Muscle layer of colon (tissue), 2 donors: Measurements from ENCODE around the gene AP3S1.
"Not testable (repeated sequence)": the region's sequence is repeated elsewhere in the genome, so short reads cannot be mapped to it uniquely, and the experiment has no call there.

ENCODE experiments used
- H3K27ac ChIP-seq: one replicate; pipeline ENCODE4 v1.7.0; 2013; ENCODE audit warnings: low read depth, mild to moderate bottlenecking, low read length, moderate library complexity
- H3K27me3 ChIP-seq, 2 donors: one replicate each; pipeline ENCODE4 v1.7.0; 2013; ENCODE audit warnings: low read length in 2 of 2, mild to moderate bottlenecking in 2 of 2; ENCODE audit not compliant: insufficient read depth in 2 of 2, control insufficient read depth in 1 of 2
- H3K36me3 ChIP-seq: one replicate; pipeline ENCODE4 v1.7.0; 2013; ENCODE audit warnings: mild to moderate bottlenecking, low read length; ENCODE audit not compliant: insufficient read depth
- H3K4me1 ChIP-seq: one replicate; pipeline ENCODE4 v1.7.0; 2013; ENCODE audit warnings: mild to moderate bottlenecking, low read length; ENCODE audit not compliant: insufficient read depth
- H3K4me3 ChIP-seq, 2 donors: one replicate each; pipeline ENCODE4 v1.7.0; 2013; ENCODE audit warnings: low read length in 2 of 2, low read depth in 1 of 2, mild to moderate bottlenecking in 1 of 2, moderate library complexity in 1 of 2
- H3K9ac ChIP-seq: one replicate; pipeline ENCODE4 v1.7.0; 2013; ENCODE audit warnings: low read length
- H3K9me3 ChIP-seq: one replicate; pipeline ENCODE4 v1.7.0; 2013; ENCODE audit warnings: mild to moderate bottlenecking, low read length
- donor health status: abdominal sarcoma.
- donor health status: Adenocarcinoma of cecum.

AP3S1 gene

DNA sequence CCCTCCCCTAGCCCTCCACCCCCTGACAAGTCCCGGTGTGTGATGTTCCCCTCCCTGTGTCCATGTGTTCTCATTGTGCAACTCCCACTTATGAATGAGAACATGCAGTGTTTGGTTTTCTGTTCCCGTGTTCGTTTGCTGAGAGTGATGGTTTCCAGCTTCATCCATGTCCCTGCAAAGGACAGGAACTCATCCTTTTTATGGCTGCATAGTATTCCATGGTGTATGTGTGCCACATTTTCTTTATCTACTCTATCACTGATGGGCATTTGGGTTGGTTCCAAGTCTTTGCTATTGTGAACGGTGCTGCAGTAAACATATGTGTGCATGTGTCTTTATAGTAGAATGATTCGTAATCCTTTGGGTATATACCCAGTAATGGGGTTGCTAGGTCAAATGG lies 35.6 kb downstream of the AP3S1 start:
- H3K9ac ChIP-seq, H3K27me3 ChIP-seq, H3K36me3 ChIP-seq, H3K27ac ChIP-seq, H3K4me1 ChIP-seq, H3K9me3 ChIP-seq, H3K4me3 ChIP-seq: not testable (repeated sequence)

DNA sequence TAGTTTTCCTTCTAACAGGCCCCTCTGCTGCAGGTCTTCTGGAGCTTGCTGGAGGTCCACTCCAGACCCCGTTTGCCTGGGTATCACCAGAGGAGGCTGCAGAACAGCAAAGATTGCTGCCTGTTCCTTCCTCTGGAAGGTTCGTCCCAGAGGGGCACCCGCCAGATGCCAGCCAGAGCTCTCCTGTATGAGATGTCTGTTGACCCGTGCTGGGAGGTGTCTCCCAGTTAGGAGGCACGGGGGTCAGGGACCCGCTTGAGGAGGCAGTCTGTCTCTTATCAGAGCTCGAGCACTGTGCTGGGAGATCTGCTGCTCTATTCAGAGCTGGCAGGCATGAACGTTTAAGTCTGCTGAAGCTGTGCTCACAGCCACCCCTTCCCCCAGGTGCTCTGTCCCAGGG lies 40.7 kb downstream of the AP3S1 start:
- H3K27ac ChIP-seq, H3K36me3 ChIP-seq, H3K9ac ChIP-seq, H3K4me3 ChIP-seq, H3K4me1 ChIP-seq, H3K9me3 ChIP-seq, H3K27me3 ChIP-seq: not testable (repeated sequence)

DNA sequence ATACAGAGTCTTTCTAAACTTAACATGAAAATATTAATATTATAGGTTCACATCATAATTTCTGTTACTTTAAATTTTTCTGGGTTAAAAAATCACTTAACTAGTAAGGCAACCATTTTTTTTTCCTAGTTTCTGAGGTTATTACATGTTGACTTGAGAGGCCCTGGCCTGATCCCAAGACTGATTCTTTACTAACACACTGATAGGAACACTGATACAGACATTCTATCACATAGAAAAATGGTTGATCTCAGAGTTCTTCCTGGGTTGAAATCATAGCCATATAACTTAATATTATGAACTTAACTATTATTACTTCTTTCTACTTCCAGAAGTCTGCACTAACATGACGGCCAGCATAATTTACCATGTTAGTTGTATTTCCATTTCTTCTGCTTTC lies 43.0 kb downstream of the AP3S1 start:
- Histone ChIP-seq H3K27ac (no peak overlapping the region), H3K4me3 (no peak overlapping the region), H3K9ac (no peak overlapping the region), H3K9me3 (no peaks in the 10 kb centered on the region), H3K27me3 (no peaks in the 10 kb centered on the region), H3K36me3 (no peaks in the 10 kb centered on the region), H3K4me1 (no peaks in the 10 kb centered on the region)

DNA sequence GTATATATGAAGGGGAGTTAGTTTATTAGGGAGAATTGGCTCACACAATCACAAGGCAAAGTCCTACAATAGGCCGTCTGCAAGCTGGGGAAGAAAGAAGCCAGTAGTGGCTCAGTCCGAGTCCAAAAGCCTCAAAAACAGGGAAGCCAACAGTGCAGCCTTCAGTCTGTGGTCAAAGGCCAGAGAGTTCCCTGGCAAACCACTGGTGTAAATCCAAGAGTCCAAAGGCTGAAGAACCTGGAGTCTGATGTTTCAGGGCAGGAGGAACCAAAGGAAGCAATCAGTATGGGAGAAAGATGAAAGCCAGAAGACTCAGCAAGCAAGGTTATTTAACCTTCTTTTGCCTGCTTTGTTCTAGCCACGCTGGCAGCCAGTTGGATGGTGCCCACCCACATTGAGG lies 43.5 kb downstream of the AP3S1 start:
- H3K27ac ChIP-seq, H3K9me3 ChIP-seq, H3K36me3 ChIP-seq, H3K9ac ChIP-seq, H3K4me1 ChIP-seq, H3K27me3 ChIP-seq, H3K4me3 ChIP-seq: not testable (repeated sequence)

DNA sequence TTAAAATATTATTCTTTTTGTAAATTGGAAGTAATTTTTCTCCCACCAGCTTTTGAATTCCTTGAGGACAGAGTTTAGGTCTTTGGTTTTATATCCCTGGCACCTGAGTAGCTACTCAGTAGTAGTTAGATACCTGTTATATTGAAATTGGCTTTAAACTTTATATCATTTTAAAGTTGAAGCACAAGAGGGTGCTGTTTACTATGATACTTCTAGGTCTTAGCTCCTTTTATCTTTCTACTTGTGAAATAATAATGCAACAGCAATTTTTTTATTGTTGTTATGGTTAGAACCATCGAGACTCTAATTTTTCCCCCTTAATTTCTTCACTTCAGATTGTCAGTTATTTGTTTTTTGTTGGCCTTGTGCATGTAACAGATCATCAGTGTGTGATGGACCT lies 46.3 kb downstream of the AP3S1 start:
- Histone ChIP-seq H3K27ac (no peak overlapping the region), H3K27me3 (no peaks in the 10 kb centered on the region), H3K36me3 (no peaks in the 10 kb centered on the region), H3K9ac (no peak overlapping the region), H3K4me3 (no peak overlapping the region), H3K9me3 (no peaks in the 10 kb centered on the region), H3K4me1 (no peaks in the 10 kb centered on the region)

DNA sequence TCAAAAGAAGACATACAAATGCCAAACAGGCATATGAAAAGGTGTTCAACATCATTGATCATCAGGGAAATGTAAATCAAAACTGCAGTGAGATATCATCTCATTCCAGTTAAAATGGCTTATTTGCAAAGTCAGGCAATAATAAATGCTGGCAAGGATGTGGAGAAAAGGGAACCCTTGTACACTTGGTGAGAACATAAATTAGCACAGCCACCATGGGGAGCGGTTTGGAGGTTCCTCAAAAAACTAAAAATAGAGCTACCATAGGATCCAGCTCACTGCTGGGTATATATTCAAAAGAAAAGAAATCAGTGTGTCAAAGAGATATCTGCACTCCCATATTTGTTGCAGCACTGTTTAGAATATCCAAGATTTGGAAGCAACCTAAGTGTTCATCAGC lies 50.3 kb downstream of the AP3S1 start:
- Histone ChIP-seq H3K27me3 (no peaks in the 10 kb centered on the region), H3K9ac (no peak overlapping the region), H3K4me1 (no peaks in the 10 kb centered on the region), H3K27ac (no peak overlapping the region), H3K9me3 (no peaks in the 10 kb centered on the region), H3K4me3 (no peak overlapping the region), H3K36me3 (no peaks in the 10 kb centered on the region)

DNA sequence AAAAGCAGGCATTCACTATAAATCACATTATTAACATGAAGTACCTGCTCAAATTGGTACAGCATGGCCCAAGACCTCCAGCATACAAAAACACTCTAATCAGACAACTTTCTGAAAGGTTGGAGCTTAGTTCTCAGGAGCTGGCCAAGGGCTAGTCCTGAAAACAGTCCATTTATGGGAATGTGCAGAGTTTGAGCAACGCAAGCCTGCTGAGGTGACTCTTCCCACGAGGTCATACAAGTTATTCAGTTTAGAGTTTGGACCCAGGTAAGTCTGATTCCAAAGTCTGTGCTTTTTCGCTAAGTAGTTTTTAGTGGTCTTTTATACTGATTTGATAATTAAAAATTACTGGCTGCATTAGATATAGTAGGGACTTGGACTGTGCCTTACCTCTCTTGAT lies 52.6 kb downstream of the AP3S1 start:
- Histone ChIP-seq H3K27me3 (no peaks in the 10 kb centered on the region), H3K4me3 (no peak overlapping the region), H3K9ac (no peak overlapping the region)

DNA sequence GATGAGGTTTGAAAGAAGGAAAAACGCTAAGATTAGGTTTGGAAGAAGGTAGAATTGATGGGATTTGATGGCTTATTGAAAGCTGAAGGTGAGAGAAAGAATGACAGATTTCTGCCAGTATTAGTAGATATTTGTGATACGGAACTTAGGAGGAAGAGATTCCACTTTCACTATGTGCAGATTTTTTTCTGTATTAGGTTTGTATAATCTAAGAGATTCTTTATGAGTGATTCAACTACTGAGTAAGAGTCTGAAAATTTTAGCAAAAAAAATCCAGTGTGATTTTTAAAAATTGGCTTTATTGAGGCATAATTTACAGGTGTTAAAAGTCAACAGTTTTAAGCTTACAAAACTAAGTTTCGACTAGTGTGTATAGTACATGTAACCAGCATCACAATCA lies 54.1 kb downstream of the AP3S1 start:
- no peak overlapping the region for H3K4me3 ChIP-seq
- H3K27me3 ChIP-seq, result no peaks in the 10 kb centered on the region
- no peak overlapping the region for H3K9ac ChIP-seq
- H3K27ac ChIP-seq, result no peak overlapping the region
- H3K36me3 ChIP-seq, result no peaks in the 10 kb centered on the region
- H3K4me1 ChIP-seq, result no peaks in the 10 kb centered on the region
- H3K9me3 ChIP-seq, result no peaks in the 10 kb centered on the region

More for the DNA sequence above, 52.6 kb downstream of the AP3S1 start:
- no peaks in the 10 kb centered on the region for H3K4me1 ChIP-seq
- H3K36me3 ChIP-seq, result no peaks in the 10 kb centered on the region
- no peaks in the 10 kb centered on the region for H3K9me3 ChIP-seq
- H3K27ac ChIP-seq, result no peak overlapping the region

DNA sequence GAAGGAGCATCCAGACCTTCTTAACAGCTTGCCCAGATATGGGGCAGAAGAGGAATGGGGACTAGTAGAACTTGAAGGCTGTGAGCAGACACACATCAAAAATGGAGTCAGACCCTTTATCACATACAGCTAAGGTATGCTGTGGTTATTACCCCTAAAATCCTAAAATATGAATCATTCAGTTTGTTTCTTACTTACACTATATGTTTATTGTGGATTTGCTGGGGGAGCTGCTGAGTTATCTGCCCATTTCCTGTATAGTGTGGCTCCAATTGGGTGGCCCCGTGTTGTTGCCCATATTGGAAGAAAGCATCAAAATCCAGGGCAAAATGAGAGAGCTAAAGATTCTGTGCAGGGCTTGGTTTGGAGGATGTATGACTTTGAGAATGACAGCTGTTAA lies 56.9 kb downstream of the AP3S1 start:
- no peak overlapping the region for H3K4me3 ChIP-seq
- H3K27ac ChIP-seq, result no peak overlapping the region

DNA sequence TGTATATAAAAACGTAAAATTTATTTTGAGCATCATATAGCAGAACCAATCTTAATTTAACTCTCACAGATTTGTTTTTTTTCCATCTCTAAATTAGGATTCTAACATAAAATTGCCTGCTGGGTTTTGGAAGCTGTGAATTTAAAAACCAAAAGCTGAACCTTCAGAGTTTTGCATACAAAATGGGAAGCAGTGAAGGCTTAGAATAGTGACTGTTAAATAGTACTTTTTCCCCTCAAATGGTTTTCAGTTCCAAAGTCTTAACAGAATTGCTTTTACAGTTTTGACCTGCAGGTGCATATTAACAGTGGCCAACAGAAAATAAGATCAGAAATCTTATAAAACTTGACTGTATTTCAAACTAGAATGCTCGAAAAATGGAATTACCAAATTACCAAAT lies 65.4 kb downstream of the AP3S1 start:
- Histone ChIP-seq H3K27ac (no peak overlapping the region), H3K27me3 (no peaks in the 10 kb centered on the region), H3K4me3 (no peak overlapping the region), H3K4me1 (no peaks in the 10 kb centered on the region), H3K9me3 (no peaks in the 10 kb centered on the region), H3K36me3 (no peaks in the 10 kb centered on the region), H3K9ac (no peak overlapping the region)

More for the DNA sequence above, 56.9 kb downstream of the AP3S1 start:
- no peaks in the 10 kb centered on the region for H3K27me3 ChIP-seq
- H3K4me1 ChIP-seq, result no peaks in the 10 kb centered on the region
- H3K36me3 ChIP-seq, result no peaks in the 10 kb centered on the region
- no peak overlapping the region for H3K9ac ChIP-seq
- H3K9me3 ChIP-seq, result no peaks in the 10 kb centered on the region

DNA sequence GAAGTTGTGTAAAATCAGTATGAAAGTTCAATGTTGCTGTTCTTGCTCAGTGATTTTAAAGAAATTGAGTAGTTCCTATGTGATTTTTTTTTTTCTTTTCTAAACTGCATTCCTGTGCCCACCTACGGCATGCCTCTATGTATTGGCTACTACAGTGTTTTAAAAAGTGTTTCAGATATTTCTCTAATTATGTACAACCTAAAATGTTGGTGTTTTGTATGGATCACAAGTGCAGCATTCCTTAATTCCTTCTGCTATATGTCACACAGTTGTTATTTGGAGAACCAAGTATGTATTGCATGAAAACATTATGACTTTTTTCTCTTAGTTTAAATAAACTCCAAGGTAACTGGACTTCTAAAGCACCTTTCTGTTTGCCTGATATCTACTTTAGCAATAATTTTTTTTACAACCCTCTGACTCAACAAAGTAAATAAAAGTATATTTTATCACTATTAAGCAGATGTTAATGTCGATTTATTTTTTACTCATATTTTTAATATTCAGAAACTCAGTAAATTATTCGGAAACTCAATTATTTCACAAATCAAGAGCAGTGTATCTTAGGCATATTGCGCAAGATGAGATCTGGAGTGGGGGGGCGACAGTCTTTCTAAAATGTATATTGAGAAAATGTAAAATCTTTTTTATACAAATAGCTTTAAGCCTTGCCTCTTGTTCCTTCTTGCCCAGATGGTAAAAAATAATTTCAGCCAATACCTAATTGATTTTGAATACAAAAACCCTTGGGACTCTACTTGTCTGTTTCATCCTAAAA lies 72.1 kb downstream of the AP3S1 start:
- not testable (repeated sequence) for H3K9me3 ChIP-seq, H3K27ac ChIP-seq, H3K27me3 ChIP-seq, H3K36me3 ChIP-seq, H3K4me1 ChIP-seq, H3K9ac ChIP-seq, H3K4me3 ChIP-seq

DNA sequence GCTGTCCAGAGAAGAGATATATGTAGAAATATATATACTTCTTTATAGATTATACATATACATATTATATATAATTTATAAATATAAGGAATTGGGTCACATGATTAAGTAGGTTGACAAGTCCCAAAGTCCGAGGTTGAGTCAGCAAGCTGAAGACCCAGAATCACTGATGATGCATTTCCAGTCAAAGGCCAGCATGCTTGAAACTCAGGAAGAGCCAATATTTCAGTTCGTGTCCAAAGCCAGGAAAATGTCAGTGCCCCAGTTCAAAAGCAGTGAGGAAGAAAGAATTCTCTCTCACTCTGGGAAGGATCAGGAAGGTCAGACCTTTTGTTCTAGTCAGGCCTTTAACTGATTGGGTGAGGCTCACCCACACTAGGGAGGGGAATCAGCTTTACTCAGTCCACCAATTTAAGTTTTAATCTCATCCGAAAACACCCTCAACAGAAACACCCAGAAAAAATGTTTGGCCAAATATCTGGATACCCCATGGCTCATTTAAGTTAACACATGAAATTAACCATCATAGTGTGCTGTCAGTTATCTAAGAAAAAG lies 78.5 kb downstream of the AP3S1 start:
- Histone ChIP-seq H3K4me3 (no peak overlapping the region), H3K27ac (no peak overlapping the region), H3K4me1 (no peaks in the 10 kb centered on the region), H3K27me3 (no peaks in the 10 kb centered on the region), H3K9ac (no peak overlapping the region), H3K9me3 (no peaks in the 10 kb centered on the region), H3K36me3 (peaks cover 4% of the 10 kb centered on the region)
